Loucy (cell line): ENCODE results near the gene AKAP6.

Experiments used
- CTCF ChIP-seq: fragments of 200-600 bp; sonication (generic); conservative IDR thresholded peaks from 2 replicates; pipeline ENCODE4 v1.5.1; 2014; ENCODE audit warnings: mild to moderate bottlenecking, antibody characterized with exemption, low read length
- EZH2phosphoT487 ChIP-seq: fragments of 200-600 bp; IDR thresholded peaks from 2 replicates; pipeline ENCODE4 v1.6.1; 2018; ENCODE audit warnings: antibody characterized with exemption, mild to moderate bottlenecking, moderate library complexity, borderline replicate concordance

- no peak for TF ChIP-seq CTCF
- no peak for TF ChIP-seq EZH2phosphoT487
Measured at GRCh38 chr14:32507029-32507984, 178.2 kb downstream of the AKAP6 start.
